Amygdala (tissue), 56 donors: Measurements from ENCODE around the gene FAM169A.
A peak's percentile ranks its signal among the peaks of the same experiment; 100 is the strongest.
"Not testable (repeated sequence)": the region's sequence is repeated elsewhere in the genome, so short reads cannot be mapped to it uniquely, and the experiment has no call there.

Source experiments
- DNase-seq, 56 donors: peaks; one replicate each; lab custom pipeline; 2025; lab: John Stamatoyannopoulos, UW

Gene FAM169A

DNA sequence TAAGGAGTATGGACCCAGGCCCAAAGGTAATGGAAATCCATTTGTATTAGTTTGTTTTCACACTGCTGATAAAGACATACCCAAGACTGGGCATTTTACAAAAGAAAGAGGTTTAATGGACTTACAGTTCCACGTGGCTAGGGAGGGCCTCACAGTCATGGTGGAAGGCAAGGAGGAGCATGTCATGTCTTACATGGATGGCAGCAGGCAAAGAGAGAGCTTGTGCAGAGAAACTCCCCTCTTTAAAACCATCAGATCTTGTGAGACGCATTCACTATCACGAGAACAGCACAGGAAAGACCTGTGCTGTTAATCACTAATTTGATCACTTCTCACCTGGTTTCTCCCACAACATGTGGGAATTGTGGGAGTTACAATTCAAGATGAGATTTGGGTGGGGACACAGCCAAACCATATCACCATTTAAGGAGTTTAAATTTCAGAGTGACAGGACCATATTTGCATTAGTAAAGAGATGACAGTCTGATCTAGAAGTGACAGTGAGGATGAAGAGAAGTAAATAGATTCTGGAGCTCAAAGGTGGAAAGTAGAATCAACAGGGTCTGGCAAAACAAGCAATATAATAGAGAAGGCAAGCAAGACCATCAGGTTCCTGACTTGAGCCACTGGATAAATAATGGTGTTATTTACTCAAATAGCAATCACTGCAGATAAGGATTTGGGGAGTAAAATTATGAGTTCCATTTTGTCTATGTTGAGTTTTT lies 7.5 kb upstream of the FAM169A start:
- DNase-seq = no peak

DNA sequence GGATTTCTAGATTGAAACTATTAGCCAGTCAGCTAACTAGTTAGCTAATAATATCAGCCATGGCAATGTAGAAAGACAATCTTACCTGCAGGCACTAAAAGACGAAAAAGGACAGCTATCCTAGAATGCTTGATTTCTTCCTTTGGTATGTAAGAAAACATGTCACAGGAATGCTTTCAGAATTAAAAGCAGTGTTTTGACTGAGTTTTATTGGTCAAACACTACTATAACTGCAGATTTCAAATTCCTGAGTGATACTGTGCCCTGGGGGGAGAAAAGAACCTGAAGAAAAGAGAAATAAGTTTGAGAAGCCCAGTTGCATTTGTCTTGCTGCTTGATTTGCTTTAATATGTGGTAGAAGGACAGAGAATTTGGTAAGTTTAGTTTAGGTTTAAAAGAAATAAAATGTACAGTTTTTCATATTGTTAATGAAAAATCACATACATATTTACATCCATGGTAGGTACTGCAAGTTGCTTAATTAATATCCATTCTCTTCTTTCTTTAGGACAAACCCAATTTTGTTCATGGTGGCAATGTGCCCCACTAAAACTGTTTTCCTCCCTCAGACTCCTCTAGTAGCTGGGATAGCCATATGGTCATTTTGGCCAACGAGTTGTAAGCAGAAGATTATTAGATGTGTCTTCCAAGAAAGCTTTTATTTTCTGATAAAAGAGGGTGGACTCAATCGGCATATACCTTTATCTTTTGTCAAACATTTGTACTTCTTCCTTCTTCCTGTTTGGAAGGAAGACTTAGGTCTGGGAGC lies 4.3 kb upstream of the FAM169A start:
- no peak for DNase-seq

DNA sequence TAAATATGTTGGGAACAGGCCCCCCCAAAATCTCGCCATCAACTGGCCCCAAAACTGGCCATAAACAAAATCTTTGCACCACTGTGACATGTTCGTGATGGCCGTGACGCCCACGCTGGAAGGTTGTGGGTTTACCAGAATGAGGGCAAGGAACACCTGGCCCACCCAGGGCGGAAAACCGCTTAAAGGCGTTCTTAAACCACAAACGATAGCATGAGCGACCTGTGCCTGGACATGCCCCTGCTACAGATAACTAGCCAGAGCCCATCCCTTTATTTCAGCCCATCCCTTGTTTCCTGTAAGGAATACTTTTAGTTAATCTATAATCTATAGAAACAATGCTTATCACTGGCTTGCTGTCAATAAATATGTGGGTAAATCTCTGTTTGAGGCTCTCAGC lies 3.2 kb upstream of the FAM169A start:
- DNase-seq = not testable (repeated sequence)

DNA sequence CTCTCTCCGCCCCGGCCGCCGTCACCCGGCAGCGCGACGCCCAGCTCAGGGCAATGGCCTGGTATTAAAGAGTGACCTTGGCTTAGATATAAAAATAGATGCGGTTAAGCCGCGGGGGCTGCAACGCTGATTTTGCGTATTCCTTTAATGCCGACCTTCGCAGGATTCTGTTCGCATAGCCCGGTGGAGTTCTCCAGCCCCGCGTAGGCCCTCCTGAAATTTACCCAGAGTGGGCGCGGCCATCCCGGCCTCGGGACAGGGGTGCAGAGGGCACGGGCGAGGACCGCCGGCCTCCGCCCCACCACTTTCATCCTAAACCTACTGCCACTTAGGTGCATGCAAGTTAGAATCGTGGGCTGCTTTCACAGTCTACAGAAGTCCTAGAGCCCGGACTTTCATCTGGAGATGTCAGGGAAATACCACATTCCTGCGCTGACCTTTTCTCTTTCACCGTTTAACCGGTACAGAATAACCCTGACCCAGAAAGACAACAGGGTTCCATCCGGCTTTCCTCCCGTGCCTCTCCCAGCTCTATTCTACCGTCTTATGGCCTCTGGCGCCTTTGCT lies 492 bp upstream of the FAM169A start:
- peak in 18 of 56 donors; percentile 4 to 68 (median 48) for DNase-seq

DNA sequence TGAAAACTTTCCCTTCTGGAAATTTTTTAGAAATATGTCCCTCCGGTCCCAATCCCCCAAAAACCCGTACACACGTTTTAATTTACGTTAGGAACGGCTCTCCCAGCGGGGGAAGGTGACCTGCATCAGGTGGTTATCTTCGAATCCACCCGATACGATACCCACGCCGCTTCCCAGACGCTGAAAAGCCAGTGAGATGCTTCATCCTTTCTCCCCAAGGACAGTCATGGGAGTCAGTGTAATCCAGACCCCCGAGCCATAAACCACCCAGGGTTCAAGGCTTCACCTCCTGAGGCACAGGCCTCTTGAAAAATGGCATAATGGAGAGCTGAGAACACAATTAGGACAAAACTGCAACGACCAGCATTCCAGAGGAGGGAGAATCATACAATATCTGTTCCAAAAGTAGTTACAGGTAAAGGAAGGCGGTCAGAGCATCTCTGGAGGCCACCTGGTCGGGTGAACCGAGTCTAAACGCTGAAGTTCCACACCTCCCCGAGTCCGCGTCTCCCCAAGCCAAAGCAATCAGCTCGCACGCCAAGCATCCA lies 857 bp downstream of the FAM169A start:
- peak in 18 of 56 donors; percentile 2 to 74 (median 36) for DNase-seq

DNA sequence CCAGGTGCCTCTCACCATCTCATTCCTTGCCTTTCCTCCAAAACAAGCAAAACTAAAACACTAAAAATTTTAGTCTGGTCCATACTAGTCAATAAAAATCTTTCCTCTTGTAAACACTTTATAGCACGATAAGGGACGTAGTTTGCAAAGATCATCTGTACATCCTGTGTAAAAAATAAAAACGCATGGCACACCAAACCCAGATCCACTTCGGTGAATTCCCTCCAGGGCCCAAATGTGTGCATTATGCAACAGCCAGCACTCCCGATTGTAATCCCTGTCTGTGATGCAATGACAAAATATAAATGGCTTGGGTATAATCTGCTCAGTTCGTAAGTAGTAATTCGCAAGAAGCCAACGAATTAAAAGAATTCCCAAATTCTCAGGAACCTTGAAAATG lies 1.4 kb downstream of the FAM169A start:
- peak in 5 of 56 donors; percentile 11 to 21 (median 16) for DNase-seq

DNA sequence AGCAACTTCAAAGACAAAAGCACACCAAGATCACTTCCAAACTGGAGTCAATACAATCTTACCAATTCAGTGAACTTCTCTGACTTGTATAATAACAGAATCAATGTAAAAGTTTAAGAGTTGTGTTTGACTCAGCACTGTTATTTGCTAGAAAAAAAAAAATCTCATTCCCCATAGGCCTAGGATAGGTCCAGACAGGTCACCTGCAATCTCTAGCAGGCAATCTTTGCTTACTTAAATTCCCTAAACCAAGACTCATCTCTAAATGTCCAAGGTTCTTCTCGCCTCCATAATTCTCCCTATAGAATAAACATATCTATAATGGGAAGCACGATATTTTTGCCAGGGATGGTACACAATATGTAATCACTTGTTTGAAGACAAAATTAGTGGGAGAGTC lies 2.5 kb downstream of the FAM169A start:
- no peak for DNase-seq

DNA sequence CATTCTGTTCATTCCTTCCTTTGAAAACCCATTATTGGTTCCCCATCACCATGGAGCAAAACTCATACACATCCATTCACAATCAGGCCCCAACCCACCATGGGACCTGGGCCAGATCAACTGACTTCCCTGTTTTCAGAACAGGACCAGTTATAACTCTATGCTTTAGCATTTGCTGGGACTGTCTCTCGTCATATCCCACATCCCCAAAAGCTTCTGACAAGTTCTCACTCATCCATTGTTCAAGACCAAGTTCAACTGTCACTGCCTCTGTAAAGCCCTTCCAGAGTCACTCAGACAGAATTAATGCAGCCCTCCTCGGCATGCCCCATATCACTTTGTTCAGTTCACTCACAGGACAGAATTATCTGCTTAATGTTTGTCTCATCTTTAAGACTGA lies 4.0 kb downstream of the FAM169A start:
- no peak for DNase-seq

DNA sequence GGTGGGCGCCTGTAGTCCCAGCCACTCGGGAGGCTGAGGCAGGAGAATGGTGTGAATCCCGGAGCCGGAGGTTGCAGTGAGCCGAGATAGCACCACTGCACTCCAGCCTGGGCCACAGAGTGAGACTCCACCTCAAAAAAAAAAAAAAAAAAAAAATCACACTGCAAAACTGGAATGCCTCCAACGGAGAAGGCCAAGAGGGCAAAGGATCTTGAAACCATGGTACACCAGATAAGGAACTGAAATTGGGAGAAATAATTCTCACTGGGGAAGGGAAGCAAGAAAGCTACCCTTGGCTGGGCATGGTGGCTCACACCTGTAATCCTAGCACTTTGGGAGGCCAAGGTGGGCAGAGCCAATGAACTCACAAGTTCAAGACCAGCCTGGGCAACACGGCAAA lies 9.2 kb downstream of the FAM169A start:
- not testable (repeated sequence) for DNase-seq

DNA sequence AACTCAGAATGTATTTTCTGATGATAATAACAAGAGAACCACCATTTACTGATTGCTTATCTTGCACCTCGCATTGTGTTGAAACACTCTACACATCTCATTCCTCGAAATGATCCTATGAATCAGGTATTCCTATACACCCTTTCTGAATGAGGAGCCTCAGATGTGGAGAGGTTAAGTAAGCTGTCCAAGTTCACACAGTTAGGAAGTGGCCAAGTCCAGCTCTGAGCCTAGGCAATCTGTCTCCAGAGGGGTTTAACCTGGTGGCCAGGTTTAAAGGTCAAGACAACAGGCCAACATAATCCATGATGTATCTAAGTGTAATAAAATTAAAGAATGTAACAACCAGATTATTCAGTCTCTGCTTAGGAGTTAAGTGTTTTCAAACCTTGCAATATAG lies 12.9 kb downstream of the FAM169A start:
- DNase-seq = no peak

DNA sequence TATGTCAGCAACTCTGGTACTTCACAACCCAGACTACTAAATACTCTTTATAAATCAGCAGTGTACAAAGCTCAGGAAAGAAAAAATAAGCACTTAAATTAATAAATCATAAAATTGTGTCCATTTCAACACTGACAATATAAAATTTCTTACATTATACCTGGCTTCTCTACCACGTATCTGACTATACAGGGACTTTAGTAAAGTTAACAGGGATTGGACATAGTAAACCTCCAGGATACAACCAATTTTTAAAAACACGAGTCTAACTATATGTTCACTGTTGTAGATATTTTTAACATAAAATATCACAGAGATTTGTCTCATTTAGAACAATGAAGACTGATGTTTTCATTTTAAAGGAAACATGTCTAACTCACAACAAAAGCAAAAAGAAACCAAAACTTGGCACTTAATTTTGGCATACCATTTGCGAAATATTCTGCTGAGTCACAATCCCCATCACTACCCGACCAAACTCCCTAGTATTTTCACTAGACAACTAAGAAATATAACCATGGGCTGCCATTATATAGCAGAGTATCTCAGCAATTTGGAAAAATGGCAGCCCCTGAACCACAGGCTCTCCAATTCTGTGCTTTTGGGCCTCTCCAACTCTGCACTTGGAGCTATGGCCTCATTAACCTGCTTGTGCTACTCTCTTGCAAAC lies 14.4 kb downstream of the FAM169A start:
- DNase-seq = no peak

DNA sequence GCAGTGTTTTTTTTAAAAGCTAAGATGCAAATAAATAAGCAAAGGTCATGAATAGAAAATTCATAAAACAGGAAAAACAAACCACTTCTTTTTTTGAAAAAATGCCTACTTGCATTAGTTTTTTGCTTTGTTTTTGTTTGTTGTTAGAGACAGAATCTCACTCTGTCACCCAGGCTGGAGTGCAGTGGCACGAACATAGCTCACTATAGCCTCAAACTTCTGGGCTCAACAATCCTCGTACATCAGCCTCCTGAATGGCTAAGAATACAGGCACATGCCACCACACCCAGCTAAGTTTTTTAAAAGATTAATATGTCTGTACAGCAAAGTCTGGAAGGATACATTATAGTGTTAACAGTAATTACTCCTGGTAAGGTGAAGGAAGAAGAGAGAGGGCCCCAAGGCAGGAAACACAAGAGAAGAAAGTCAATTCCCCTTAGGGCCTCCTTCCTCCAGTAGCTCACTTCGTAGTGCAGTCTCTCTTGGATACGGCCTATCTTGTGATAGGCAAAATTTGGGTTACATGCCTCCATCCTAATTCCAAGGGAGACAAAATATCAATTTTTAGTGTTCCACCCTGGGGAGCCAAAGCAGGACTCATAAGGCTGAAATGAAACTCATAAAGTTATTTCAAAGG lies 15.3 kb downstream of the FAM169A start:
- no peak for DNase-seq

DNA sequence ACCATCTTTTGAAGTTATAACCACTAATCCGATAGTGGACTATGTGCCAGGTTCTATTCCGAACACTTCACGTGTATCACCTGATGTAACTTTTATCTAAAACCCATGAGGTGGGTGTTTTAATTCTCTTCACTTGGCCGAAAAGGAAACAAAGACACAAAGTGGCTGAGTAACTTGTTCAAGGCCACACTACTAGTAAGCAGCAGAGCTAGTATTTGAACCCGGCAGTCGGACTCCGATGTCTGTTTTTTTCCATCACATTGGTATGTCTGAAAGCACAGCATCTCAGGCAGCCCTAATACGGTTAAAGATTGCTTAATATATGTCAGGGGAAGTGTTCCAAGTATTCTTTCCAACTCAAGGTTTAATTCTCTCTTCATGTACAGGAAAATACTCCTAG lies 16.2 kb downstream of the FAM169A start:
- DNase-seq = no peak

DNA sequence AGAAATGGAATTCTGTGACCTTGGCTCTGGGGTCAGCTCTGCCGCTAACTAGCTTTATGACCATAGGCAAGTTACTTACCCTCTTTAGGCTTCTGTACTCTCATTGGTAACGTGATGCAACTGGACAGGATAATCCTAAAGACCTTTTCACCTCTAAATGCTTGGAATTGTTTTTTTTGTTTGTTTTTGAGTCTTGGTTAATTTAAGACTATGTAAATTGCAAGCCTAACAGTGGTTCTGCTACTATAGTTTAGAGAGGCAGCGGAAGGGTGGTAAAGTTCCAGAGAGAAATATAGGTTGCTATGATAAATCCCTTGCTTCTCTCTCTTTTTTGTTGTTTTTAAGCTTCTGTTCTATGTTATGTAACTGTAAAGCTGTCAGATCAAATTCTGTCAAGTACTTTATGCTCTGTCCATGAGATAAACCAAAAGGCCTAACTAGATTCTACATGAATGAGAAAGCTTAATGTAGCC lies 17.6 kb downstream of the FAM169A start:
- DNase-seq = no peak

DNA sequence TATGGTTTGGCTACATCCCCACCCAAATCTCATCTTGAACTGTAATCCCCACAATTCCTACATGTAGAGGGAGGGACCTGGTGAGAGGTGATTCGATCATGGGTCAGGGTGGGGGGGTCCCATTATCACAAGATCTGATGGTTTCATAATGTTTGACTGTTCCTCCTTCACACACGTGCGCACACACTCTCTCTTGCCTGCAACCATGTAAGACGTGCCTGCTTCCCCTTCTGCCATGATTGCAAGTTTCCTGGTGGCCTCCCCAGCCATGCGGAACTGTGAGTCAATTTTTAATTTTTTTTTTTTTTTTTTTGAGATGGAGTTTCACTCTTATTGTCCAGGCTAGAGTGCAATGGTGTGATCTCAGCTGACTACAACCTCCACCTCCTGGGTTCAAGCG lies 27.0 kb downstream of the FAM169A start:
- DNase-seq = no peak

DNA sequence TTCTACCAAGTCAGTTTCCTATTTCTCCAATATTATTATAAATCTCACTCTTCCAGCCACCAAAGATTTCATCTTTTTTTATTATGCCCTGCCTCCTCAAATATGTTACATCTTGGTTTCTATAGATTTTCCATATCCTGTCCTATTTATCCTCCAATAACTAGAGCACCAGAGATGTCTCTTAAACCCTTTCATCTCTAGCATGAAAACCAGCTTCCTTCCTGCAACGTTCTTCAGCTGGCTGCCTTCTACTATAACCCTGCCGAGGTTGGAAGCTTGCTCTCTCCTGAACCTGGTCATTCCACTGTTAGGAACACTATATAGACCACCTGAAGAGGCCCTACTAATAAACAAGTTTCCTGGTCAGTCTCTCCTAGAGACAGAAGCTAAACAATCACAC lies 27.9 kb downstream of the FAM169A start:
- no peak for DNase-seq

DNA sequence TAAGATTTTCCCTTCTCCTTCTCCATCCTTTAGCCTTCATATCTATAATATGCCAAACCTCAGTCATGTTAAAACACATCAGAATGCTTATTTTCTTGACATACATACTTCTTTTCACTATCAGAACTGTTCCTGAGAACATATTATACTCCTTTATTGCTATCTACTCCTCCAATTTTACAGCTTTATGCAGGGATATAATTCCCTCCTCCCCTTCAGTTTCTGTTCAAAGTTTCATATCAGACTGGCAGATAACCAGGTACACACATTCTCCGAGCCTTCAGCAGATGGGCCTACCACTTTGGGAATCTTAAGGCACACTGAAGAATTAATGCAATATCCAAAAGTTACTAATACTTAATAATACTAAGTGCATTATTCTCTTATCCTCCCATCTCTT lies 29.1 kb downstream of the FAM169A start:
- no peak for DNase-seq

DNA sequence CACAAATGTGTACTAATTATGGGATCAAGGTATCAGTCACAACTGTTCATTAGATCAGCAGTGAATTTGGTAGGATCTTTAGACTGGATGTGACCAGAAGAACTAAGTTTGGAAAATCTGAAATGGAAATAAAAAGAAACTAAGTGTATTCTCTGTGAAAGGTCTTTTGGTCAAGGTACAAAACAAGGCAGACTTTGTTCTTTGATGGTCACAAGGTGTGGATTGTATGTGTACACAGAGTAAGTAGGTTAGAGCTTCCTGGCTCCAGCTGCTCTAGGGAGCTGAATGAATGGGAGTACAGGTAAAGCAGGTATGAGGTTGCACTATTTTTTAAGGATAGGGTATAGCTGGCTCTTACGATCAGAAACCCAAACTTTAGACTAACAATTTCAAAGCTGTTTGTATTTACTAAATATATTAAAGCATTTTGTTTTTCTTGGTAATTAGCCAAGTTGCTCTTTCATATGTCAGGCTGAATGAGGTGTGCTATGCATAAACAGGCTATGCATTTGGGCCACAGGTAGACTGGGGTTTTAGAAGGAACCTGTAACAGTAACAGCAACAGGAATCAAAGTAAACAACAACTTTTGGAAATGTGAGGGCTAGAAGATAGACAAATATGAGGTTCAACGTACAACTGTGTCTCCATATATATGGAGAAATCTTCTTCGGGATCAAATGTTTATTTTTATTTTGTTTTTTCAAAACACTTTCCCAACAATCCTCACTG lies 32.5 kb downstream of the FAM169A start:
- no peak for DNase-seq

DNA sequence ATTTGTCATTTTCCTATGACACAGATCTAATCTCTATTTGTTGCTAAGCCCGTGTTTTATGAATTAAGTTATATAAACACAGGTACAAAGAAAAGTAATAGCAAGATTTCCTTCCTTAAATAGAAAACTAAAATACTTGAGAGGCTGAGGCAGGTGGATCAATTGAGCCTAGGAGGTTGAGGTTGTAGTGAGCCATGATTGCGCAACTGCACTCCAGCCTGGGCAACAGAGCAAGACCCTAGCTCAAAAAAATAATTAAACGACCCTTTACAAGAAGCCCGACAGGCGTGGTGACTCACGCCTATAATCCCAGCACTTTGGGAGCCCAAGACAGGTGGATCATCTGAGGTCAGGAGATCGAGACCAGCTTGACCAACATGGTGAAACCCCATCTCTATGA lies 36.8 kb downstream of the FAM169A start:
- no peak for DNase-seq

DNA sequence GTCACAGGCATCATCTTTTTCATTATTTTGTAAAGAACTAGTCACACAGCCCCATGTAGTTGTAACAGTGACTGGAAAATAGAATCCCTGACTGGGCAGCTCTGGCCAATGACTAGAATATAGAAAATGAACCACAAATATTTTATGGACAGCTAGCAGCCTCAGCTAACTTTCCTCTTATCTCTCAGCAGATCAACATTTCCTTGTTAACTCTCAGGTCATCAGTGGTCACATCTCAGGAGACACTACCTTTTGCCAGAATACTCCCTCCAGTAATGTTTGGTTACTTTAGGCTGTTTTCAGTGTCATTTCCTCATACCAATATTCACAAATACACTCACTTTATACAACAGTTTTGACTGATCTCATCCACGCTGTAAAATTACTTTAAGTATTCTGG lies 43.9 kb downstream of the FAM169A start:
- DNase-seq = no peak
